GM19468 (cell line): ENCODE data around the gene NDUFA11.
"Not testable (repeated sequence)": the region's sequence is repeated elsewhere in the genome, so short reads cannot be mapped to it uniquely, and the experiment has no call there.

Experiments
- ATAC-seq: cut with Tn5 transposase; IDR thresholded peaks from one replicate; pipeline ENCODE4 v1.9.1; 2021; ENCODE audit warnings: mild to moderate bottlenecking, moderate library complexity, moderate number of reproducible peaks; ENCODE audit not compliant: unreplicated experiment; ENCODE audit errors: extremely low read depth

NDUFA11 gene

GRCh38 chr19:5892772-5893275 lies 10.8 kb downstream of the NDUFA11 start:
- ATAC-seq = no peak

- ATAC-seq = no peak
Measured at GRCh38 chr19:5891938-5892771, 11.4 kb downstream of the NDUFA11 start.

GRCh38 chr19:5891572-5891937 lies 12.0 kb downstream of the NDUFA11 start:
- no peak for ATAC-seq

- ATAC-seq = no peak
Measured at GRCh38 chr19:5890099-5890498, 13.5 kb downstream of the NDUFA11 start.

- no peak for ATAC-seq
Measured at GRCh38 chr19:5889288-5889971, 14.2 kb downstream of the NDUFA11 start.

- ATAC-seq = not testable (repeated sequence)
Measured at GRCh38 chr19:5884065-5884811, 19.4 kb downstream of the NDUFA11 start.

- not testable (repeated sequence) for ATAC-seq
Measured at GRCh38 chr19:5883157-5883873, 20.3 kb downstream of the NDUFA11 start.

- no peak for ATAC-seq
Measured at GRCh38 chr19:5882421-5882968, 21.1 kb downstream of the NDUFA11 start.

GRCh38 chr19:5881543-5882299 lies 21.9 kb downstream of the NDUFA11 start:
- no peak for ATAC-seq

GRCh38 chr19:5880604-5881078 lies 22.9 kb downstream of the NDUFA11 start:
- no peak for ATAC-seq

- ATAC-seq = no peak
Measured at GRCh38 chr19:5880196-5880595, 23.4 kb downstream of the NDUFA11 start.

GRCh38 chr19:5877882-5878281 lies 25.7 kb downstream of the NDUFA11 start:
- no peak for ATAC-seq

GRCh38 chr19:5877427-5877826 lies 26.2 kb downstream of the NDUFA11 start:
- ATAC-seq = no peak

- not testable (repeated sequence) for ATAC-seq
Measured at GRCh38 chr19:5874496-5874895, 29.1 kb downstream of the NDUFA11 start.

- no peak for ATAC-seq
Measured at GRCh38 chr19:5873617-5874199, 29.9 kb downstream of the NDUFA11 start.

GRCh38 chr19:5870986-5871394 lies 32.6 kb downstream of the NDUFA11 start:
- no peak for ATAC-seq

- no peak for ATAC-seq
Measured at GRCh38 chr19:5867201-5868136, 36.1 kb downstream of the NDUFA11 start.
